ENCODE results near the gene U2AF2.

U2AF2 gene

DNA sequence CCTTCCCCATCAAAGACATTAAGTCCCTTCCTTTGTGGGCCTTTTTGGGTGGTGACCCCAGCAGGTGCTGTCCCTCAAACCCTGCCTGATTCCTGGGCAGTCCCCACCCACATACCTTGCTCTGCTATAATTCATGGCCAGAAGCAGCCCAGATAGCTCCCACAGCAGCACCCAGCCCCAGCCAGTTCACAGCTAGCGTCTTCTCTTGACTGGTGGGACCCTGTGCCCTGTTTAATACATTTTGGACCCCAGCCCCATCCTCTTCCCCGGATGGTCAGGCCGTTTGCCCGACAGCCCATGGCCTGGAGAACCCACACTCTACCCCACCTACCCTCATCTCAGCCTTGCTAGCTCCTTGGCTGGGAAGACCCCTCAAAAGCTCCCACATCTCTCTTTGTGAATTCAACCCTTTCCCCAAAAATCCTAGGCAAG lies 4.7 kb upstream of the U2AF2 start:
- no peak overlapping the region for H3K4me3 ChIP-seq (ENCODE audit: low read depth, low read length)
- TF ChIP-seq, protein P1, sequence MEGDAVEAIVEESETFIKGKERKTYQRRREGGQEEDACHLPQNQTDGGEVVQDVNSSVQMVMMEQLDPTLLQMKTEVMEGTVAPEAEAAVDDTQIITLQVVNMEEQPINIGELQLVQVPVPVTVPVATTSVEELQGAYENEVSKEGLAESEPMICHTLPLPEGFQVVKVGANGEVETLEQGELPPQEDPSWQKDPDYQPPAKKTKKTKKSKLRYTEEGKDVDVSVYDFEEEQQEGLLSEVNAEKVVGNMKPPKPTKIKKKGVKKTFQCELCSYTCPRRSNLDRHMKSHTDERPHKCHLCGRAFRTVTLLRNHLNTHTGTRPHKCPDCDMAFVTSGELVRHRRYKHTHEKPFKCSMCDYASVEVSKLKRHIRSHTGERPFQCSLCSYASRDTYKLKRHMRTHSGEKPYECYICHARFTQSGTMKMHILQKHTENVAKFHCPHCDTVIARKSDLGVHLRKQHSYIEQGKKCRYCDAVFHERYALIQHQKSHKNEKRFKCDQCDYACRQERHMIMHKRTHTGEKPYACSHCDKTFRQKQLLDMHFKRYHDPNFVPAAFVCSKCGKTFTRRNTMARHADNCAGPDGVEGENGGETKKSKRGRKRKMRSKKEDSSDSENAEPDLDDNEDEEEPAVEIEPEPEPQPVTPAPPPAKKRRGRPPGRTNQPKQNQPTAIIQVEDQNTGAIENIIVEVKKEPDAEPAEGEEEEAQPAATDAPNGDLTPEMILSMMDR (IDR thresholded peaks at IDR 0.05; ENCODE audit: low read depth, low read length): no peak

- TF ChIP-seq, protein P1 (IDR thresholded peaks at IDR 0.05; ENCODE audit: low read depth, low read length): no peak
- no peak overlapping the region for H3K4me3 ChIP-seq (ENCODE audit: low read depth, low read length)
Measured at GRCh38 chr19:55650602-55651230, 4.1 kb upstream of the U2AF2 start.

DNA sequence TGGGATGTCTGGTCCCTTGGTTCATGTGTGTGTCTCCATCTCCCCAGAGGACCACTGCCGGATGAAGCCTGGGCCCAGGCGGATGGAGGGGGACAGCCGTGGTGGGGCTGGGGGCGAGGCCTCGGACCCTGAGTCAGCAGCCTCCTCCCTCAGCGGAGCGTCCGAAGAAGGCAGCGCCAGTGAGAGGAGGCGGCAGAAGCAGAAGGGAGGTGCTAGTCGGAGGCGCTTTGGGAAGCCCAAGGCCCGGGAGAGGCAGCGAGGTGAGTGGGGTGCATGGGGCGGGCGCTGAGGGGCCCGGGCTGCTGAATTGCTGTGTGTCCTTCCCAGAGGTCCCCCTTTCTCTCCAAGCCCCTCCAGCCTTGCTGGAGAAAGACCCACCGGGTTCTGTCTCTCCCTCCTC lies 3.6 kb upstream of the U2AF2 start:
- TF ChIP-seq, protein P1 (IDR thresholded peaks at IDR 0.05; ENCODE audit: low read depth, low read length): no peak
- no peak overlapping the region for H3K4me3 ChIP-seq (ENCODE audit: low read depth, low read length)

- TF ChIP-seq, protein P1 (IDR thresholded peaks at IDR 0.05; ENCODE audit: low read depth, low read length): no peak
Measured at GRCh38 chr19:55652311-55653128, 2.3 kb upstream of the U2AF2 start.

GRCh38 chr19:55653651-55654322 lies 1.0 kb upstream of the U2AF2 start:
- TF ChIP-seq, protein P1 (IDR thresholded peaks at IDR 0.05; ENCODE audit: low read depth, low read length): peak; percentile 99
- H3K4me3 ChIP-seq (ENCODE audit: low read depth, low read length): peak overlapping the region; percentile 73

More at GRCh38 chr19:55652311-55653128, 2.3 kb upstream of the U2AF2 start:
- H3K4me3 ChIP-seq (ENCODE audit: low read depth, low read length): no peak overlapping the region

DNA sequence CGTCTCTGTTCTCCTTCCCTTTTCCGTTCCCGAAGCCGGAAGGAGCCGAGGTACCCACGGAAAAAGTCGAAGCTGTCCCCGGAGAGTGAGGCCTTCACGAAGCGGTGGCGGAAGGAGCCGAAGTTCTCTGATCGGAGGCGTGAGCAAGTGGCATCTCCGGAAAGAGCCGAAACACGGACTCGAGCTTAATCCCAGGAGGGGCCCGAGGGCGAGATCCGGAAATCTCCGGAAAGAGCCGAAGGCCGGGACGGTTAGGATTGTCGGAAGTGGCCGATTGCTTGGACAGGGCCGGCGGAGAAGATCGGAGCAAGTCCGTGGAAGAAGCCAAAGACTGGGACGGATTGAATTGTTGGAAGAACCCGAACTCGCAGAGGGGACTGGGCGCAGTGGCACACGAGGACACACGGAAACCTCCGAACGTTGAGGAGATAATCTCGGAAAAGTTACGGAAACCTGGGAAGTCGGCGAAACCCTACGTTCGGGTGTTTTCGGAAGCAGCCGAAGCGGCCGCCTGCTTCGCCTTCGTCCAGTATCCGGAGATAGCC lies 440 bp upstream of the U2AF2 start:
- TF ChIP-seq, protein P1 (IDR thresholded peaks at IDR 0.05; ENCODE audit: low read depth, low read length): no peak
- peak overlapping the region; percentile 73 for H3K4me3 ChIP-seq (ENCODE audit: low read depth, low read length)
